IMR-90 (cell line): ENCODE data around the gene ZFX. TPM values are rescaled to one million over a fixed set of nuclear protein-coding genes. Genes with fewer than 3 reads are reported as not detected.

Source experiments
- ATAC-seq: fragments of 200-7000 bp; cut with Tn5 transposase; 2 replicates; pipeline ENCODE4 v1.9.1; 2020; ENCODE audit warnings: low read depth, mild to moderate bottlenecking, moderate library complexity
- BruUV-seq: library from RNA; stranded (reverse); fragments of 400-500 nt; replicated peaks from 2 replicates; lab custom pipeline; 2021; lab: Mats Ljungman, UMichigan
- CTCF ChIA-PET: fragments of 300-600 bp; formaldehyde crosslinking; extraction: SDS; loops from one replicate; lab custom pipeline; 2021; ENCODE audit warnings: antibody characterized with exemption; lab: Yijun Ruan, JAX
- POLR2A ChIA-PET: fragments of 300-600 bp; sonication (Branson Sonifier 250); formaldehyde crosslinking; loops from one replicate; lab custom pipeline; 2022; ENCODE audit warnings: antibody characterized with exemption; ENCODE audit not compliant: unreplicated experiment; lab: Charles Lee
- DNase-seq: peaks from one replicate; pipeline ENCODE4 v3.0.0; 2013
- H2AFZ ChIP-seq: replicated peaks from 2 replicates; pipeline ENCODE3; 2013; ENCODE audit warnings: low read length, mild to moderate bottlenecking; ENCODE audit not compliant: poor library complexity
- H2AK5ac ChIP-seq: 2 replicates; pipeline ENCODE4 v1.6.1; 2013; ENCODE audit warnings: low read depth, low read length, inconsistent platforms
- H2AK9ac ChIP-seq: replicated peaks from 2 replicates; pipeline ENCODE3; 2013; ENCODE audit warnings: mild to moderate bottlenecking, low read depth, low read length, moderate library complexity; ENCODE audit not compliant: poor library complexity
- H2BK120ac ChIP-seq: 2 replicates; pipeline ENCODE4 v1.6.1; 2013; ENCODE audit warnings: low read depth, low read length, inconsistent platforms
- H2BK15ac ChIP-seq: 3 replicates; pipeline ENCODE4 v1.6.1; 2013; ENCODE audit warnings: low read depth, low read length, inconsistent platforms
- H2BK20ac ChIP-seq: 2 replicates; pipeline ENCODE4 v1.6.1; 2013; ENCODE audit warnings: low read depth, mild to moderate bottlenecking, inconsistent platforms, low read length, moderate library complexity
- H2BK5ac ChIP-seq: 2 replicates; pipeline ENCODE4 v1.6.1; 2013; ENCODE audit warnings: mild to moderate bottlenecking, low read depth, low read length, inconsistent platforms; ENCODE audit not compliant: poor library complexity, severe bottlenecking
- H3K14ac ChIP-seq: replicated peaks from 2 replicates; pipeline ENCODE4 v1.6.1; 2013; ENCODE audit warnings: low read depth, low read length, inconsistent platforms
- H3K18ac ChIP-seq: 2 replicates; pipeline ENCODE4 v1.6.1; 2013; ENCODE audit warnings: low read depth, low read length, control low read depth
- H3K23ac ChIP-seq: 2 replicates; pipeline ENCODE4 v1.6.1; 2013; ENCODE audit warnings: low read depth, low read length, inconsistent platforms
- H3K27ac ChIP-seq: 2 replicates; pipeline ENCODE4 v1.5.1; 2013; ENCODE audit warnings: mild to moderate bottlenecking, control low read depth, low read length; ENCODE audit not compliant: insufficient read depth
- H3K27me3 ChIP-seq: 2 replicates; pipeline ENCODE4 v1.6.1; 2013; ENCODE audit warnings: low read length; ENCODE audit not compliant: control insufficient read depth, insufficient read depth
- H3K36me3 ChIP-seq: 2 replicates; pipeline ENCODE4 v1.6.1; 2013; ENCODE audit warnings: low read length, mixed read lengths; ENCODE audit not compliant: control insufficient read depth, insufficient read depth
- H3K4ac ChIP-seq: 2 replicates; pipeline ENCODE4 v1.6.1; 2013; ENCODE audit warnings: low read depth, low read length, inconsistent platforms
- H3K4me1 ChIP-seq: 2 replicates; pipeline ENCODE4 v1.6.1; 2013; ENCODE audit warnings: low read length, mixed read lengths; ENCODE audit not compliant: control insufficient read depth, insufficient read depth
- H3K4me2 ChIP-seq: 2 replicates; pipeline ENCODE4 v1.6.1; 2013; ENCODE audit warnings: low read depth, mild to moderate bottlenecking, control low read depth, low read length, moderate library complexity
- H3K4me3 ChIP-seq: 2 replicates; pipeline ENCODE4 v1.5.1; 2013; ENCODE audit warnings: low read depth, mild to moderate bottlenecking, control low read depth, low read length, moderate library complexity; ENCODE audit not compliant: insufficient read depth
- H3K56ac ChIP-seq: 2 replicates; pipeline ENCODE4 v1.6.1; 2013; ENCODE audit warnings: low read length, inconsistent platforms; ENCODE audit not compliant: insufficient read depth; ENCODE audit errors: extremely low read depth
- H3K79me1 ChIP-seq, 2 experiments: 2 replicates each; pipeline ENCODE4 v1.6.1; 2013; ENCODE audit warnings: low read length in 2 of 2, inconsistent platforms in 1 of 2, low read depth in 1 of 2
- H3K9ac ChIP-seq: 2 replicates; pipeline ENCODE4 v1.6.1; 2013; ENCODE audit warnings: low read depth, low read length, control low read depth
- H3K9me1 ChIP-seq: 2 replicates; pipeline ENCODE4 v1.6.1; 2013; ENCODE audit warnings: low read length, inconsistent platforms; ENCODE audit not compliant: insufficient read depth
- H3K9me3 ChIP-seq: 2 replicates; pipeline ENCODE4 v1.6.1; 2013; ENCODE audit warnings: low read length; ENCODE audit not compliant: control insufficient read depth, insufficient read depth
- H4K20me1 ChIP-seq: 2 replicates; pipeline ENCODE4 v1.6.1; 2013; ENCODE audit warnings: low read length, inconsistent platforms; ENCODE audit not compliant: insufficient read depth
- H4K5ac ChIP-seq: 2 replicates; pipeline ENCODE4 v1.6.1; 2013; ENCODE audit warnings: mild to moderate bottlenecking, low read depth, low read length, control low read depth
- H4K8ac ChIP-seq, 2 experiments: 2 replicates each; pipeline ENCODE4 v1.6.1; 2013; ENCODE audit warnings: low read depth in 2 of 2, low read length in 2 of 2, control low read depth in 1 of 2, inconsistent platforms in 1 of 2
- H4K91ac ChIP-seq: 2 replicates; pipeline ENCODE4 v1.6.1; 2013; ENCODE audit warnings: low read depth, low read length, inconsistent platforms; ENCODE audit not compliant: insufficient read depth
- BHLHE40 ChIP-seq: fragments of 150-350 bp; IDR thresholded peaks from 2 replicates; pipeline ENCODE4 v1.6.1; 2016; ENCODE audit warnings: mild to moderate bottlenecking, low read depth, low read length
- CEBPB ChIP-seq: IDR thresholded peaks from 2 replicates; pipeline ENCODE4 v1.6.1; 2012; ENCODE audit warnings: low read depth, low read length, improper control_type of control experiment
- CHD1 ChIP-seq: IDR thresholded peaks from 2 replicates; pipeline ENCODE4 v1.6.1; 2012; ENCODE audit warnings: low read depth, low read length, improper control_type of control experiment
- MAZ ChIP-seq: IDR thresholded peaks from 2 replicates; pipeline ENCODE4 v1.6.1; 2012; ENCODE audit warnings: low read depth, mild to moderate bottlenecking, low read length, improper control_type of control experiment, moderate library complexity, borderline replicate concordance
- MXI1 ChIP-seq: IDR thresholded peaks from 2 replicates; pipeline ENCODE4 v1.6.1; 2012; ENCODE audit warnings: low read depth, mild to moderate bottlenecking, low read length, moderate library complexity, borderline replicate concordance
- POLR2A ChIP-seq: IDR thresholded peaks from 2 replicates; pipeline ENCODE4 v1.6.1; 2012; ENCODE audit warnings: mild to moderate bottlenecking, low read depth, low read length
- RAD21 ChIP-seq: IDR thresholded peaks from 2 replicates; pipeline ENCODE4 v1.6.1; 2012; ENCODE audit warnings: low read length, improper control_type of control experiment
- RFX5 ChIP-seq: IDR thresholded peaks from 2 replicates; pipeline ENCODE4 v1.8.0; 2012; ENCODE audit warnings: low read depth, mild to moderate bottlenecking, low read length, moderate library complexity
- WGBS, 2 experiments: methylation state at CpG; one replicate each; pipeline versions ENCODE4 v1.1.5 to v1.1.7; 2013; ENCODE audit warnings: missing lambda C conversion rate in 2 of 2; ENCODE audit not compliant: insufficient read length in 1 of 2; ENCODE audit errors: extremely low coverage in 2 of 2; 5-methylcytosine and 5-hydroxymethylcytosine counted together
- dilution Hi-C: fragments of 300-500 bp; cut with HindIII; formaldehyde crosslinking; loops from one replicate; pipeline ENCODE4 v1.14.3; 2018; ENCODE audit warnings: low sequenced_read_pairs; ENCODE audit not compliant: unreplicated experiment
- in situ Hi-C: fragments of 300-500 bp; cut with MboI; formaldehyde crosslinking; loops from 3 replicates; pipeline ENCODE4 v1.14.3; 2019; ENCODE audit warnings: low sequenced_read_pairs, inconsistent platforms, mixed read lengths
- intact Hi-C: fragments of 100-400 bp; cut with micrococcal nuclease; formaldehyde crosslinking; loops from 2 replicates; pipeline ENCODE4 v1.10.0; 2022
- polyA plus RNA-seq, 3 experiments: library from polyadenylated mRNA; depleted of rRNA; stranded (reverse); fragments of >200 nt; gene quantifications; 2 replicates each; pipeline ENCODE4 v1.2.3, GENCODE V29; 2012; ENCODE audit warnings: low replicate concordance in 1 of 3
- total RNA-seq: library from RNA; depleted of rRNA; stranded (reverse); fragments of >200 nt; gene quantifications from 2 replicates; pipeline ENCODE4 v1.2.3, GENCODE V29; 2012
- TF ChIP-seq, protein P1 (sequence below): conservative IDR thresholded peaks from 2 replicates; pipeline ENCODE4 v1.5.1; 2012; ENCODE audit warnings: mild to moderate bottlenecking, low read depth, low read length, improper control_type of control experiment
- TF ChIP-seq, protein P2 (sequence below): fragments of 150-350 bp; IDR thresholded peaks from 2 replicates; pipeline ENCODE4 v1.6.1; 2017; ENCODE audit warnings: mild to moderate bottlenecking, antibody characterized with exemption, low read length, low read depth
- TF ChIP-seq, protein P3 (sequence below): fragments of 150-350 bp; IDR thresholded peaks from 2 replicates; pipeline ENCODE4 v1.6.1; 2016; ENCODE audit warnings: low read depth, mild to moderate bottlenecking, low read length, moderate library complexity, borderline replicate concordance

ZFX gene
- total and polyA plus RNA-seq, 2 of the 4 experiments (the other 2 are of a cell fraction): 16.0 to 99.3 TPM

DNA sequence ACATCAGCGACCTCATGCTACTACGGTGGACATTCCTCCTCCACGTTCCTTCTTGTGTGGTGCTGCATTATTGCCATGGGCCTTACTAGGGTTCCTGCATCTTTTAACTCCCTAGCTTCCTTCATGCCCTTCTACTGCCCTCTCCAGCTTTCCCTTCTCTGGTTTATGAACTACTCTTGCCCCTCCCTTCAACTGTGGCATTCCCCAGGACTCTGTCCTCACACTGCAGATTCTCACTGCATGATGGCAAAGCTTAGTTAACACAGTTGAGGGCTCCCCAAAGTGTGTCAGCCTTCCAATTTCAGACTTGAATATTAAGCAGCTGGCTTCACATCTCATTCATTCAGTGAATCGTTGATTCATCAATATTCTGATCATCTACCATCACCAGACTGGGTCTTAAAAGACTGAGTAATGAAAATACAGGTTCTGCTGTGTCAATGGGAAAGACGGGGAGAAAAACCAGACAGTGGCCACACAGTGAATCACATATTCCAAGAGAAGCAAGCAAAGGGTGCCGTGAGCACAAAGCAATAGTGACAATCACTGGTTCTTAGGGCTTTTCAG, 53.0 kb downstream of the ZFX start:
- dilution Hi-C loops: no loop called here
- ATAC-seq: no peak
- BruUV-seq: no TSS peak

More for the DNA sequence above, 53.0 kb downstream of the ZFX start:
- Histone ChIP-seq H2BK20ac (no peak overlapping the region), H3K14ac (no peak overlapping the region), H2BK15ac (no peak overlapping the region), H3K4me2 (no peak overlapping the region), H3K4me1 (peaks cover 2% of the 10 kb centered on the region; the same call in 1 of the 2 replicates), H4K91ac (no peak overlapping the region), H3K18ac (no peak overlapping the region), H3K4me3 (no peak overlapping the region), H2AFZ (no peak overlapping the region), H3K9me1 (peaks cover 17% of the 10 kb centered on the region), H3K56ac (no peak overlapping the region), H3K23ac (no peak overlapping the region), H3K27me3 (no peaks in the 10 kb centered on the region), H3K9ac (no peak overlapping the region), H3K36me3 (peaks cover 14% of the 10 kb centered on the region), H3K4ac (no peak overlapping the region), H3K79me1 (peaks cover 20 to 66% of the 10 kb centered on the region in 2 experiments), H4K8ac (no peak overlapping the region), H3K27ac (no peak overlapping the region), H2AK9ac (no peak overlapping the region), H2BK120ac (no peak overlapping the region), H4K20me1 (peaks cover 55% of the 10 kb centered on the region), H2AK5ac (no peak overlapping the region), H2BK5ac (no peak overlapping the region), H3K9me3 (no peaks in the 10 kb centered on the region), H4K5ac (no peak overlapping the region)
- in situ Hi-C loops: no loop called here
- WGBS, 2 experiments: 93% methylated on average over 4 of the region's 6 CpGs; no CpG with 5 or more reads in 1 of the 2 experiments
- ChIA-PET CTCF (no interaction called here), POLR2A (no interaction called here)
- DNase-seq: no peak
- intact Hi-C loops: no loop called here
- TF ChIP-seq, protein P1, sequence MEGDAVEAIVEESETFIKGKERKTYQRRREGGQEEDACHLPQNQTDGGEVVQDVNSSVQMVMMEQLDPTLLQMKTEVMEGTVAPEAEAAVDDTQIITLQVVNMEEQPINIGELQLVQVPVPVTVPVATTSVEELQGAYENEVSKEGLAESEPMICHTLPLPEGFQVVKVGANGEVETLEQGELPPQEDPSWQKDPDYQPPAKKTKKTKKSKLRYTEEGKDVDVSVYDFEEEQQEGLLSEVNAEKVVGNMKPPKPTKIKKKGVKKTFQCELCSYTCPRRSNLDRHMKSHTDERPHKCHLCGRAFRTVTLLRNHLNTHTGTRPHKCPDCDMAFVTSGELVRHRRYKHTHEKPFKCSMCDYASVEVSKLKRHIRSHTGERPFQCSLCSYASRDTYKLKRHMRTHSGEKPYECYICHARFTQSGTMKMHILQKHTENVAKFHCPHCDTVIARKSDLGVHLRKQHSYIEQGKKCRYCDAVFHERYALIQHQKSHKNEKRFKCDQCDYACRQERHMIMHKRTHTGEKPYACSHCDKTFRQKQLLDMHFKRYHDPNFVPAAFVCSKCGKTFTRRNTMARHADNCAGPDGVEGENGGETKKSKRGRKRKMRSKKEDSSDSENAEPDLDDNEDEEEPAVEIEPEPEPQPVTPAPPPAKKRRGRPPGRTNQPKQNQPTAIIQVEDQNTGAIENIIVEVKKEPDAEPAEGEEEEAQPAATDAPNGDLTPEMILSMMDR: no peak
- TF ChIP-seq, protein P2, sequence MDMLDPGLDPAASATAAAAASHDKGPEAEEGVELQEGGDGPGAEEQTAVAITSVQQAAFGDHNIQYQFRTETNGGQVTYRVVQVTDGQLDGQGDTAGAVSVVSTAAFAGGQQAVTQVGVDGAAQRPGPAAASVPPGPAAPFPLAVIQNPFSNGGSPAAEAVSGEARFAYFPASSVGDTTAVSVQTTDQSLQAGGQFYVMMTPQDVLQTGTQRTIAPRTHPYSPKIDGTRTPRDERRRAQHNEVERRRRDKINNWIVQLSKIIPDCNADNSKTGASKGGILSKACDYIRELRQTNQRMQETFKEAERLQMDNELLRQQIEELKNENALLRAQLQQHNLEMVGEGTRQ: no peak
- no peak for TF ChIP-seq RAD21
- no peak for TF ChIP-seq CEBPB
- TF ChIP-seq POLR2A: no peak
- TF ChIP-seq, protein P3, sequence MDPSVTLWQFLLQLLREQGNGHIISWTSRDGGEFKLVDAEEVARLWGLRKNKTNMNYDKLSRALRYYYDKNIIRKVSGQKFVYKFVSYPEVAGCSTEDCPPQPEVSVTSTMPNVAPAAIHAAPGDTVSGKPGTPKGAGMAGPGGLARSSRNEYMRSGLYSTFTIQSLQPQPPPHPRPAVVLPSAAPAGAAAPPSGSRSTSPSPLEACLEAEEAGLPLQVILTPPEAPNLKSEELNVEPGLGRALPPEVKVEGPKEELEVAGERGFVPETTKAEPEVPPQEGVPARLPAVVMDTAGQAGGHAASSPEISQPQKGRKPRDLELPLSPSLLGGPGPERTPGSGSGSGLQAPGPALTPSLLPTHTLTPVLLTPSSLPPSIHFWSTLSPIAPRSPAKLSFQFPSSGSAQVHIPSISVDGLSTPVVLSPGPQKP: no peak
- no peak for TF ChIP-seq BHLHE40
- TF ChIP-seq CHD1: no peak
- no peak for TF ChIP-seq RFX5
- TF ChIP-seq MXI1: no peak
- no peak for TF ChIP-seq MAZ
